ENCODE data around the gene CLDND2.

The CLDND2 gene

DNA sequence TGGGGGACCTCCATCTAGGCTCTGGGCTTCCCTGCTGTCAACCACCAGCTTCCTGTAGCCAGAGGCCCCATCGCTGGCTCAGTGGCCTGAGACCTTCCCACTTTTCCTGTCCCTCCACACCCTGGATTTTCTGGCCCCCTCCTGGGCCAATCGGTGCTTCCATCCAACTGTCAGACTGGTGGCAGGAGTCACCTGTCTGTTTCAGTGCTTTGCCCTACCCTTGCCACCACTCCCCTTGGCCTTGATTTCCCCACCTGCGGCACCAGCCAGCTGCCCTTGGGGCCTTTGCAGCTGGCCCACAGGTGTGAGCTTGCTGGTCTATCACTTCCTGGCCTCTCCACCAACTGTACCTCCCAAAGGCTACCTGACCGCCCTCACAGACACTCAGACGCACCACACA lies 39.4 kb downstream of the CLDND2 start:
- Histone ChIP-seq H3K9ac (ENCODE audit: low read length in 2 of 2) (no peak overlapping the region), H3K27me3 (ENCODE audit: control insufficient read depth in 1 of 2, insufficient read depth in 2 of 2, low read length in 2 of 2) (peaks cover 21 to 28% of the 10 kb centered on the region in 2 donors), H3K4me3 (ENCODE audit: low read length in 2 of 2) (no peak overlapping the region)

DNA sequence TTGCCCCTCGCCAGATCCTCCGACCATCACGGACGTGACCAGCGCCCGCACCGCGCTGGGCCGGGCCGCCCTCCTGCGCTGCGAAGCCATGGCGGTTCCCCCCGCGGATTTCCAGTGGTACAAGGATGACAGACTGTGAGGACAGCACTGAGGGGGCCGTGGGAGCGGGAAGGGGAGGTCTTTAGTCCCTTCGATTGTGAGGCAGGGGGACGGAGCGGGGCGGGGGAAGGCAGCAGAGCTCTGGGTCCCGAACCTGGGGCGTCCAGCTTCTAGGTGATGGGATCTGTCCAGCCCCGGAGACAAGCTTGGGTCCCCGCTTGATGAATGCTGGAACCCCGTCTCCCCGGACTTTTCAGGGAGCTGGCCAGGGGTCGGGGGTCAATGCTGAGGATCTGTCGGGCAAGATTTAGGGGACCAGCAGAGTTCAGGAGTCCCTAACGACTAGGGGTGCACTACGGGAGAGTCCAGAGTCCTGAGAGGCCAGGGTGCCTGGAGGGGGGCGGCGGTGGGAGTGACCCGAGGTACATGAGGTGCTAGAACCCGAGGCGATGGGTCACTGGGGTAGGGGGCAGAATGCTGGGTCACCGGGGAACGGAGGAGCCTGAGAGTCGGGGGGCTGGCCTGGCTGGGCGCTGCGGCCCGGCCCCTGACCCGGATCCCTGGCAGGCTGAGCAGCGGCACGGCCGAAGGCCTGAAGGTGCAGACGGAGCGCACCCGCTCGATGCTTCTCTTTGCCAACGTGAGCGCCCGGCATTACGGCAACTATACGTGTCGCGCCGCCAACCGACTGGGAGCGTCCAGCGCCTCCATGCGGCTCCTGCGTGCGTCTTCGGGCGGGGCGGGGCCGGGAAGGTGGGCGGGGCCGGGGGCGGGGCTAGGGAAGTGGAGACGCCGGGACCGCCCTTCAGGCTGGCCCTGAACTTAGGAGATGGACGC lies 41.5 kb downstream of the CLDND2 start:
- H3K27me3 ChIP-seq (ENCODE audit: control insufficient read depth in 1 of 2, insufficient read depth in 2 of 2, low read length in 2 of 2), result peaks cover 21 to 36% of the 10 kb centered on the region in 2 donors
- no peak overlapping the region for H3K4me3 ChIP-seq (ENCODE audit: low read length in 2 of 2)
- H3K4me1 ChIP-seq (ENCODE audit: control insufficient read depth, insufficient read depth, low read length), result no peaks in the 10 kb centered on the region
- H3K27ac ChIP-seq (ENCODE audit: low read length), result no peak overlapping the region
- no peak overlapping the region for H3K9ac ChIP-seq (ENCODE audit: low read length in 2 of 2)
- H3K9me3 ChIP-seq (ENCODE audit: control insufficient read depth in 2 of 2, low read length in 2 of 2), result peaks cover 0 to 4% of the 10 kb centered on the region in 2 donors
- peaks cover 0 to 4% of the 10 kb centered on the region in 2 donors for H3K36me3 ChIP-seq (ENCODE audit: control insufficient read depth in 2 of 2, insufficient read depth in 2 of 2, low read length in 2 of 2)

More for the DNA sequence above, 39.4 kb downstream of the CLDND2 start:
- Histone ChIP-seq H3K4me1 (ENCODE audit: control insufficient read depth, insufficient read depth, low read length) (no peaks in the 10 kb centered on the region), H3K27ac (ENCODE audit: low read length) (no peak overlapping the region), H3K36me3 (ENCODE audit: control insufficient read depth in 2 of 2, insufficient read depth in 2 of 2, low read length in 2 of 2) (peaks cover 0 to 4% of the 10 kb centered on the region in 2 donors), H3K9me3 (ENCODE audit: control insufficient read depth in 2 of 2, low read length in 2 of 2) (peaks cover 0 to 4% of the 10 kb centered on the region in 2 donors)

DNA sequence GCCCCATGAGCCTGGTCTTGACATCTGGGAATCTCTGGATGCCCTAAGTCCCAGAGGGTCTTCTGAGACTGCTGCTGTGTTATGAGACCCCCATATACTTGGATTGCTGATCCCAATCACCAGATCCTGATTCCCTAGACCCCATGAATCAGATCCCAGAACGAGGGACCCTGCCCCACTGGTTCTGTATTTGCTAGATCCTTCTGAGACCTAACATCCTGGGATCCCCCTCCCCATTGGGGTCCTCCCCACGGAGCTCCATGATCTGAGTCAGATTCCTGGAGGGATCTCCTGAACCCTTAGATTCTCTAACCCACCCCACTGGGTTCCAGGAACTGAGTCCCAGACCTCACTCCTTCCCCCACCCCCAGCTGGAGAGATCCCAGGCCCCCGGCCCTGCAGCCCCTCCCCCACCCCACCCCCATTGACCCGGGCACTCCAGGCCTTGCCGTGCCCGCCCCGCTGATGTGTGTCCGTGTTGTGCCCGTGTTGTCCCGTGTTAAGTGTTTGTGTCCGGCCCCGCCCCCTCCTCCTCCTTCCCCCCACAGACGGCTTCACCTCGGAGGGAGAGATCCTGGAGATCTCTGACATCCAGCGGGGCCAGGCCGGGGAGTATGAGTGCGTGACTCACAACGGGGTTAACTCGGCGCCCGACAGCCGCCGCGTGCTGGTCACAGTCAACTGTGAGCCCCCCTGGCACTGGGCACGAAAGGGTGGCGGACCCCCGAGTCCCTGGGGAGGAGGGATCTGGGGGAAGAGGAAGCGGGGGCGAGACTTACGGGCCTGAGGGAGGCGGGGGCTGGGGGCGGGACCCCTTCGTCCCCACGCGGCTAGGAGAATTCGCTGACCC lies 42.4 kb downstream of the CLDND2 start:
- Histone ChIP-seq H3K9me3 (ENCODE audit: control insufficient read depth in 2 of 2, low read length in 2 of 2) (peaks cover 0 to 7% of the 10 kb centered on the region in 2 donors), H3K27ac (ENCODE audit: low read length) (no peak overlapping the region), H3K4me3 (ENCODE audit: low read length in 2 of 2) (no peak overlapping the region), H3K9ac (ENCODE audit: low read length in 2 of 2) (no peak overlapping the region), H3K4me1 (ENCODE audit: control insufficient read depth, insufficient read depth, low read length) (no peaks in the 10 kb centered on the region), H3K27me3 (ENCODE audit: control insufficient read depth in 1 of 2, insufficient read depth in 2 of 2, low read length in 2 of 2) (peaks cover 21 to 42% of the 10 kb centered on the region in 2 donors), H3K36me3 (ENCODE audit: control insufficient read depth in 2 of 2, insufficient read depth in 2 of 2, low read length in 2 of 2) (peaks cover 0 to 4% of the 10 kb centered on the region in 2 donors)

DNA sequence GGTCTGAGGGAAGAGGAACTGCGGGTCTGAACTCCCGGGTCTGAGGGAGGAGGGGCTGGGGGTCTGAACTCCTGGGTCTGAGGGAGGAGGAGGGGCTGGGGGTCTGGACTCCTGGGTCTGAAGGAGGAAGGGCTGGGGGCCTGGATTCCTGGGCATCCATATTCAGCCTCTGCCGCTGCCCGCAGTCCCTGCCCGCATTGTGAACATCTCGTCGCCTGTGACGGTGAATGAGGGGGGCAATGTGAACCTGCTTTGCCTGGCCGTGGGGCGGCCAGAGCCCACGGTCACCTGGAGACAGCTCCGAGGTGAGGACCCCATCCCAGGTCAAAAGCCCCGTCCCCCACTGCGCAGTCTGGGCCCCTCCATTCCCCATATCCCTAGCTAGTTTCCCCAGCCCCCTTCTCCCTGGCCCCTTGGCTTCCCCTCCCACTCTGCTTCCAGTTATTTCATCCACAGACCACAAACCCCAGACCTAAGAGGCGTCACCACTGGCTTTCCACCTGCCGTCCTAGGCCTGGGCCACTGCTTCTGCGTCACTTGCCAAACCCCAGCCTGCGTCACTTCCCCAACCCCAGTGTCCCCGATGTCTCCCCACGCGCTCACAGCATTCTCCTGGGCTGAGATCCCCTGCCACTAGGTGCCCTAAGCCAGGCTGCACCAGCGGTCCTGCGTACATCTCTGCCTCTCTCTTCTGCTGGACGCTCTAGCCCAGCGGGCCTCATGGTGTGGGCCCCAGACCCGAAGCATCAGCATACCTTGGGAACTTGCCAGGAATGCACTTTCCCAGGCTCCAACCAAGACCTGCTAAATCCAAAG lies 43.4 kb downstream of the CLDND2 start:
- H3K27me3 ChIP-seq (ENCODE audit: control insufficient read depth in 1 of 2, insufficient read depth in 2 of 2, low read length in 2 of 2), result peaks cover 21 to 44% of the 10 kb centered on the region in 2 donors
- H3K27ac ChIP-seq (ENCODE audit: low read length), result no peak overlapping the region
- no peaks in the 10 kb centered on the region for H3K4me1 ChIP-seq (ENCODE audit: control insufficient read depth, insufficient read depth, low read length)

DNA sequence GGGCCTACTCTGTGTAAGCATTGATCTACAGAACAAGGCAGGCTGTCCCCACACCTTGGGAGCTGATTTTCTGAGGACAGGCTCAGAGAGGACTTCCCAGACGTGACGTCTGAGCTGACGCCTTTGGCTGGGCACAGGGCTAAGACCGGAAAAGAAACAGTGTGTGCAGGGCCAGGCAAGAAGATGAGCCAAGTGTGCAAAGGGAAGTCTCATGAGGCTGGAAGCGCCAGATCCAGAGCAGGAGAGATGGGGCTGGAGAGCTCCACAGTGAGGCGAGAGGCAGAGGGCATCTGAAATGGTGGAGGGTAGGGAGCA lies 44.7 kb downstream of the CLDND2 start:
- H3K27me3 ChIP-seq (ENCODE audit: control insufficient read depth in 1 of 2, insufficient read depth in 2 of 2, low read length in 2 of 2), result peaks cover 21 to 39% of the 10 kb centered on the region in 2 donors
- H3K4me1 ChIP-seq (ENCODE audit: control insufficient read depth, insufficient read depth, low read length), result no peaks in the 10 kb centered on the region

More for the DNA sequence above, 43.4 kb downstream of the CLDND2 start:
- Histone ChIP-seq H3K9ac (ENCODE audit: low read length in 2 of 2) (no peak overlapping the region), H3K36me3 (ENCODE audit: control insufficient read depth in 2 of 2, insufficient read depth in 2 of 2, low read length in 2 of 2) (peaks cover 0 to under 1% of the 10 kb centered on the region in 2 donors), H3K9me3 (ENCODE audit: control insufficient read depth in 2 of 2, low read length in 2 of 2) (peaks cover 0 to 3% of the 10 kb centered on the region in 2 donors), H3K4me3 (ENCODE audit: low read length in 2 of 2) (no peak overlapping the region)

GRCh38 chr19:51323481-51324166 lies 45.2 kb downstream of the CLDND2 start:
- Histone ChIP-seq H3K4me3 (ENCODE audit: low read length in 2 of 2) (no peak overlapping the region), H3K27me3 (ENCODE audit: control insufficient read depth in 1 of 2, insufficient read depth in 2 of 2, low read length in 2 of 2) (peaks cover 21 to 38% of the 10 kb centered on the region in 2 donors), H3K9ac (ENCODE audit: low read length in 2 of 2) (no peak overlapping the region), H3K4me1 (ENCODE audit: control insufficient read depth, insufficient read depth, low read length) (no peaks in the 10 kb centered on the region), H3K9me3 (ENCODE audit: control insufficient read depth in 2 of 2, low read length in 2 of 2) (peaks cover 0 to 3% of the 10 kb centered on the region in 2 donors), H3K27ac (ENCODE audit: low read length) (no peak overlapping the region), H3K36me3 (ENCODE audit: control insufficient read depth in 2 of 2, insufficient read depth in 2 of 2, low read length in 2 of 2) (no peaks in the 10 kb centered on the region)

More for the DNA sequence above, 44.7 kb downstream of the CLDND2 start:
- H3K4me3 ChIP-seq (ENCODE audit: low read length in 2 of 2), result no peak overlapping the region
- peaks cover 0 to 3% of the 10 kb centered on the region in 2 donors for H3K9me3 ChIP-seq (ENCODE audit: control insufficient read depth in 2 of 2, low read length in 2 of 2)
- no peaks in the 10 kb centered on the region for H3K36me3 ChIP-seq (ENCODE audit: control insufficient read depth in 2 of 2, insufficient read depth in 2 of 2, low read length in 2 of 2)
- no peak overlapping the region for H3K9ac ChIP-seq (ENCODE audit: low read length in 2 of 2)
- no peak overlapping the region for H3K27ac ChIP-seq (ENCODE audit: low read length)

GRCh38 chr19:51321799-51322198 lies 47.0 kb downstream of the CLDND2 start:
- Histone ChIP-seq H3K27ac (ENCODE audit: low read length) (no peak overlapping the region), H3K9ac (ENCODE audit: low read length in 2 of 2) (no peak overlapping the region), H3K27me3 (ENCODE audit: control insufficient read depth in 1 of 2, insufficient read depth in 2 of 2, low read length in 2 of 2) (peaks cover 8 to 29% of the 10 kb centered on the region in 2 donors), H3K9me3 (ENCODE audit: control insufficient read depth in 2 of 2, low read length in 2 of 2) (peaks cover 0 to 3% of the 10 kb centered on the region in 2 donors), H3K4me1 (ENCODE audit: control insufficient read depth, insufficient read depth, low read length) (no peaks in the 10 kb centered on the region), H3K4me3 (ENCODE audit: low read length in 2 of 2) (no peak overlapping the region), H3K36me3 (ENCODE audit: control insufficient read depth in 2 of 2, insufficient read depth in 2 of 2, low read length in 2 of 2) (no peaks in the 10 kb centered on the region)

DNA sequence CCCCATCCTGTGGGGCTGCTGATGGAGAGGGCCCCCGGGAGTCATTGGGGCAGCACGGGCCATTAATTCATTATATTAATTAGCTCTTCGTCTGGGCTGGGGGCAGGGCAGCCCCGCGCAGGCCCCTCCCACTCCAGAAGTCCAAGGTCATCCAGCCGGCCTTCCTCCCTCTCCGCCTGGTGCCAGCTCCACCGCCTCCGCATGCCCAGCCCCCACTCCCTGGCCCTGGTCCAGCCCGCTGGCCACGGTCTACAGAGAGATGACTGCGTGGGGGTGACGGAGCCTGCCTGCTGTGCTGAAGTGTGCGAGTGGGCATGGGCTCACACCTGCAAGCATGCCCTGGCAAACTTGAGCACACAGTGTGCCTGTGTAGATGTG lies 48.5 kb downstream of the CLDND2 start:
- H3K27ac ChIP-seq (ENCODE audit: low read length), result no peak overlapping the region
- no peaks in the 10 kb centered on the region for H3K36me3 ChIP-seq (ENCODE audit: control insufficient read depth in 2 of 2, insufficient read depth in 2 of 2, low read length in 2 of 2)
- no peak overlapping the region for H3K4me3 ChIP-seq (ENCODE audit: low read length in 2 of 2)
- H3K9me3 ChIP-seq (ENCODE audit: control insufficient read depth in 2 of 2, low read length in 2 of 2), result peaks cover 0 to 3% of the 10 kb centered on the region in 2 donors
- H3K4me1 ChIP-seq (ENCODE audit: control insufficient read depth, insufficient read depth, low read length), result no peaks in the 10 kb centered on the region
- H3K27me3 ChIP-seq (ENCODE audit: control insufficient read depth in 1 of 2, insufficient read depth in 2 of 2, low read length in 2 of 2), result peaks cover 0 to 21% of the 10 kb centered on the region in 2 donors
- no peak overlapping the region for H3K9ac ChIP-seq (ENCODE audit: low read length in 2 of 2)

GRCh38 chr19:51319649-51320279 lies 49.0 kb downstream of the CLDND2 start:
- H3K9me3 ChIP-seq (ENCODE audit: control insufficient read depth in 2 of 2, low read length in 2 of 2), result peaks cover 1 to 3% of the 10 kb centered on the region in 2 donors
- no peak overlapping the region for H3K4me3 ChIP-seq (ENCODE audit: low read length in 2 of 2)
- no peak overlapping the region for H3K9ac ChIP-seq (ENCODE audit: low read length in 2 of 2)

More at GRCh38 chr19:51319649-51320279, 49.0 kb downstream of the CLDND2 start:
- peaks cover 0 to 21% of the 10 kb centered on the region in 2 donors for H3K27me3 ChIP-seq (ENCODE audit: control insufficient read depth in 1 of 2, insufficient read depth in 2 of 2, low read length in 2 of 2)
- H3K4me1 ChIP-seq (ENCODE audit: control insufficient read depth, insufficient read depth, low read length), result no peaks in the 10 kb centered on the region
- H3K27ac ChIP-seq (ENCODE audit: low read length), result no peak overlapping the region
- H3K36me3 ChIP-seq (ENCODE audit: control insufficient read depth in 2 of 2, insufficient read depth in 2 of 2, low read length in 2 of 2), result no peaks in the 10 kb centered on the region

All from stomach smooth muscle (tissue), 2 donors.